Left ventricle myocardium inferior (tissue), 1 donor: ENCODE measurements around the gene TMEM232. TPM values are rescaled to one million over a fixed set of nuclear protein-coding genes. Genes with fewer than 3 reads are reported as not detected.

Experiments
- DNase-seq: peaks from one replicate; pipeline ENCODE4 v3.0.0-alpha.2; 2020
- H3K27ac ChIP-seq: fragments of 200-600 bp; replicated peaks from 2 replicates; pipeline ENCODE4 v1.8.0; 2021
- H3K27me3 ChIP-seq: fragments of 200-600 bp; 2 replicates; pipeline ENCODE4 v1.8.0; 2021; ENCODE audit warnings: low read depth
- H3K36me3 ChIP-seq: fragments of 200-600 bp; 2 replicates; pipeline ENCODE4 v1.8.0; 2021
- H3K4me1 ChIP-seq: fragments of 200-600 bp; 2 replicates; pipeline ENCODE4 v1.8.0; 2021
- H3K4me3 ChIP-seq: fragments of 200-600 bp; 2 replicates; pipeline ENCODE4 v1.8.0; 2021; ENCODE audit warnings: mild to moderate bottlenecking, moderate library complexity
- H3K9me3 ChIP-seq: fragments of 200-600 bp; replicated peaks from 2 replicates; pipeline ENCODE4 v1.8.0; 2021
- intact Hi-C: fragments of 100-400 bp; cut with micrococcal nuclease; formaldehyde crosslinking; loops from one replicate; pipeline ENCODE4 v1.11.0; 2022
- total RNA-seq: library from RNA; stranded (reverse); fragmentation: NEBNext Ultra II Directional; extraction: Animal tissue kit (Norgen Biotek cat#: 25700); gene quantifications from one replicate; pipeline ENCODE4 v1.2.1, GENCODE V29; 2021
- TF ChIP-seq, protein P1 (sequence below): fragments of 200-600 bp; IDR thresholded peaks from 2 replicates; pipeline ENCODE4 v1.8.0; 2021; ENCODE audit warnings: antibody characterized with exemption, mild to moderate bottlenecking, borderline replicate concordance
- donor health status: DM: no; HTN: yes; CAD: no; lungs with severe emphysema.

The TMEM232 gene
- total RNA-seq, 1 donor from 2014 or later, result 3.6 TPM

DNA sequence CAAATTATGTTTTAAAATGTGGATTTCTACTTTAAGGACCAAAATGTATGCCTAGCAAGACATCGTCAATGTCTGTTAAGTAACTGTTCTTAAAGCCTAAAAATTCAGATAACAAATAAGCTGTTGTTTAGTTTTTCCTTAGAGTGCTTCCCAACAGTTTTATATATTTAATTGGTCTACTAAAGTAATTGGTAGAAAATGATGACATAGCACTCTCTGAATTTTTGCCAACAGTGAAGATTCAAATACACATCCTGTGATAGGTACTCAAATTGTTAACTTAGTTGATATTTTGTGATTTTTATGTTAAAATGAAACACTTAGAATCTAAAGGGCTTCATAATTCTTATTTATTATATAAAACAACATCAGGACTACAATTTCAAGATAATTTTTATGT, 107.5 kb downstream of the TMEM232 start:
- no peak overlapping the region for H3K4me3 ChIP-seq
- H3K36me3 ChIP-seq, result peaks cover 3% of the 10 kb centered on the region
- intact Hi-C loops, result no loop called here
- H3K27ac ChIP-seq, result no peak overlapping the region
- H3K9me3 ChIP-seq, result peaks cover 21% of the 10 kb centered on the region
- DNase-seq, result no peak
- TF ChIP-seq, protein P1, sequence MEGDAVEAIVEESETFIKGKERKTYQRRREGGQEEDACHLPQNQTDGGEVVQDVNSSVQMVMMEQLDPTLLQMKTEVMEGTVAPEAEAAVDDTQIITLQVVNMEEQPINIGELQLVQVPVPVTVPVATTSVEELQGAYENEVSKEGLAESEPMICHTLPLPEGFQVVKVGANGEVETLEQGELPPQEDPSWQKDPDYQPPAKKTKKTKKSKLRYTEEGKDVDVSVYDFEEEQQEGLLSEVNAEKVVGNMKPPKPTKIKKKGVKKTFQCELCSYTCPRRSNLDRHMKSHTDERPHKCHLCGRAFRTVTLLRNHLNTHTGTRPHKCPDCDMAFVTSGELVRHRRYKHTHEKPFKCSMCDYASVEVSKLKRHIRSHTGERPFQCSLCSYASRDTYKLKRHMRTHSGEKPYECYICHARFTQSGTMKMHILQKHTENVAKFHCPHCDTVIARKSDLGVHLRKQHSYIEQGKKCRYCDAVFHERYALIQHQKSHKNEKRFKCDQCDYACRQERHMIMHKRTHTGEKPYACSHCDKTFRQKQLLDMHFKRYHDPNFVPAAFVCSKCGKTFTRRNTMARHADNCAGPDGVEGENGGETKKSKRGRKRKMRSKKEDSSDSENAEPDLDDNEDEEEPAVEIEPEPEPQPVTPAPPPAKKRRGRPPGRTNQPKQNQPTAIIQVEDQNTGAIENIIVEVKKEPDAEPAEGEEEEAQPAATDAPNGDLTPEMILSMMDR, result no peak
- H3K4me1 ChIP-seq, result no peaks in the 10 kb centered on the region
- no peaks in the 10 kb centered on the region for H3K27me3 ChIP-seq

DNA sequence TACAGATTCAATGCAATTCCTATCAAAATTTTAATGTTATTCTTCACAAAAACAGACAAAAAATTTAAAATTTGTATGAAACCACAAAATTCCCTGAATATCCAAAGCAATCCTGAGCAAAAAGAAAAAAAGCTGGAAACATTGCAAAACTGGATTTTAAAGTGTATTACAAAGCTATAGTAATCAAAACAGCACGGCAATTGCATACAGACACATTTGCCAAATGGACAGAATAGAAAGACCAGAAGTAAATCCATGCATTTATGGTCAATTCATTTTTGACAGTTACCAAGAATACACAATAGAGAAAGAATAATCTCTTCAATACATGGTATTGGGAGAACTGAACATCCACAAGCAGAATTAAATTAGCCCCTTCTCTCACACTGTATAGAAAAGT, 110.5 kb downstream of the TMEM232 start:
- Histone ChIP-seq H3K27ac (no peak overlapping the region), H3K4me1 (no peaks in the 10 kb centered on the region), H3K9me3 (peaks cover 21% of the 10 kb centered on the region), H3K36me3 (peaks cover 3% of the 10 kb centered on the region), H3K27me3 (no peaks in the 10 kb centered on the region), H3K4me3 (no peak overlapping the region)
- no peak for DNase-seq
- intact Hi-C loops, result no loop called here
- TF ChIP-seq, protein P1, result no peak

DNA sequence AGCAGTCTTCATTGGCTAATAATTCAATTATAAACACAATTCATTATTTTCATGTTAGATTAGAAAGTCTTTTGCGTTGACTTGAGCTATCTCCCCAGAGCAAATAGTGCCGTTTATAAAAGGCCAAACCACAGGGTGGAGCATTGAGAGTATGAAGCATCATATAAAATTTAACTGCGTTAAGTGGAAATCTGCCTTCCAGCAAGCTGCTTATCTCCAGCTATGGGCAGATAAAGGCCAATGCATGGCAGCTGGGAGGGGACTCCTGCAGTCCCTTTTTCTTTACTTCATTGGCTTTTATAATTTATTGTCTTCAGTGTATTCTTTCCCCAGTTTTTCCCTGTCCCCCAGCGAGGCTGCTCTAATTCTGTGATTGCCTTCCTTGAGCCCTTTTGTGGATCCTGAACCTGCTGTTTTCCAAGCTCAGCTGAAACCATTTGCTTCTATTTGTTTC, 113.7 kb downstream of the TMEM232 start:
- H3K27me3 ChIP-seq, result no peaks in the 10 kb centered on the region
- H3K9me3 ChIP-seq, result peaks cover 21% of the 10 kb centered on the region
- H3K4me1 ChIP-seq, result no peaks in the 10 kb centered on the region
- intact Hi-C loops, result no loop called here
- no peak overlapping the region for H3K27ac ChIP-seq
- no peak overlapping the region for H3K4me3 ChIP-seq
- no peak for DNase-seq
- peaks cover 3% of the 10 kb centered on the region for H3K36me3 ChIP-seq
- TF ChIP-seq, protein P1, result no peak

DNA sequence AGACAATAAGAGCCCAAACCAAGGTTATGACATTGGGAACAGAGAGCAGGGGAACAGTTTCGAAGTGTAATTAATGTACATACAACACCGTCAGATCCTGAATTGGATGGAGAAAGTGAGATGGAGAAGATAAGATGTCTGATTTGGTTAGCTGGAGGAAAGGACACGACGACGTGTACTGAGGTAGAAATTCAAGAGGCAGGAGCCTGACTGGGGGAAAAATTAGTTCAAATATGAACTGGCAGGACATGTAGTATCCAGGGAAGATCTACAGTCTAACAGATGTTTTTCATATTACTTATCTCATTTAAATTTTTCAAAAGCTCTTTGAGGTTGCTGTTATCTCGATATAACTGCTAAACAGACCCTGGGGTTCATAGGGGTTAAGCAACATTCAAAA, 114.7 kb downstream of the TMEM232 start:
- TF ChIP-seq, protein P1, result no peak

DNA sequence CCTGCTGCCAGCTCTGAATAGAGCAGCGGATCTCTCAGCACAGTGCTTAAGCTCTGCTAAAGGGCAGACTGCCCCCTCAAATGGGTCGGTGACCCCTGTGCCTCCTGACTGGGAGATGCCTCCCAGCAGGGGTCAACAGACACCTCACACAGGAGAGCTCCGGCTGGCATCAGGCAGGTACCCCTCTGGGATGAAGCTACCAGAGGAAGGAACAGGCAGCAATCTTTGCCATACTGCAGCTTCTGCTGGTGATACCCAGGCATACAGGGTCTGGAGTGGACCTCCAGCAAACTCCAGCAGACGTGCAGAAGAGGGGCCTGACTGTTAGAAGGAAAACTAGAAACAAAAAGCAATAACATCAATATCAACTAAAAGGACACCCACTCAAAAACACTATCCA, 131.6 kb downstream of the TMEM232 start:
- TF ChIP-seq, protein P1, result no peak
- H3K4me1 ChIP-seq, result no peaks in the 10 kb centered on the region
- H3K9me3 ChIP-seq, result peaks cover 14% of the 10 kb centered on the region
- DNase-seq, result no peak
- H3K27ac ChIP-seq, result no peak overlapping the region
- H3K36me3 ChIP-seq, result peaks cover 9% of the 10 kb centered on the region
- intact Hi-C loops, result no loop called here
- no peak overlapping the region for H3K4me3 ChIP-seq
- H3K27me3 ChIP-seq, result no peaks in the 10 kb centered on the region

More for the DNA sequence above, 114.7 kb downstream of the TMEM232 start:
- H3K27ac ChIP-seq, result no peak overlapping the region
- intact Hi-C loops, result no loop called here
- no peak for DNase-seq
- H3K36me3 ChIP-seq, result peaks cover 3% of the 10 kb centered on the region
- H3K27me3 ChIP-seq, result no peaks in the 10 kb centered on the region
- H3K9me3 ChIP-seq, result peaks cover 19% of the 10 kb centered on the region
- H3K4me3 ChIP-seq, result no peak overlapping the region
- no peaks in the 10 kb centered on the region for H3K4me1 ChIP-seq
